Activated CD8-positive, alpha-beta T cell treated with anti-CD3 and anti-CD28 coated beads for 36 hours (primary cell): ENCODE results near the gene DGKZ. TPM values are rescaled to one million over a fixed set of nuclear protein-coding genes. Genes with fewer than 3 reads are reported as not detected.
A peak's percentile ranks its signal among the peaks of the same experiment; 100 is the strongest.

Experiments used
- ATAC-seq: fragments of 200-7000 bp; cut with Tn5 transposase; one replicate; pipeline ENCODE4 v1.10.0; 2021; ENCODE audit warnings: mild to moderate bottlenecking, moderate library complexity
- CTCF ChIA-PET: fragments of 350-600 bp; sonication (Branson Sonifier 250); formaldehyde crosslinking; loops from one replicate; lab custom pipeline; 2021; ENCODE audit warnings: antibody characterized with exemption; lab: Charles Lee
- POLR2A ChIA-PET: fragments of 350-600 bp; sonication (Branson Sonifier 250); formaldehyde crosslinking; loops from one replicate; lab custom pipeline; 2021; ENCODE audit warnings: antibody characterized with exemption; lab: Charles Lee
- DNase-seq: peaks from one replicate; pipeline ENCODE4 v3.0.0-alpha.2; 2020
- H3K27ac Mint-ChIP-seq: one replicate; pipeline ENCODE4 v1.8.0; 2021; ENCODE audit warnings: mild to moderate bottlenecking, mixed read lengths
- H3K27me3 Mint-ChIP-seq: one replicate; pipeline ENCODE4 v1.8.0; 2021; ENCODE audit warnings: mixed read lengths
- H3K36me3 Mint-ChIP-seq: one replicate; pipeline ENCODE4 v1.8.0; 2021; ENCODE audit warnings: low read depth, mixed read lengths
- H3K4me1 Mint-ChIP-seq: one replicate; pipeline ENCODE4 v1.8.0; 2021; ENCODE audit warnings: low read depth, mixed read lengths
- H3K4me3 Mint-ChIP-seq: one replicate; pipeline ENCODE4 v1.8.0; 2021; ENCODE audit warnings: mild to moderate bottlenecking, moderate library complexity, mixed read lengths
- H3K9me3 Mint-ChIP-seq: one replicate; pipeline ENCODE4 v1.8.0; 2021; ENCODE audit warnings: mixed read lengths
- CTCF ChIP-seq: fragments of 200-600 bp; IDR thresholded peaks from one replicate; pipeline ENCODE4 v1.8.0; 2022; ENCODE audit warnings: antibody characterized with exemption, mild to moderate bottlenecking
- intact Hi-C: fragments of 100-400 bp; cut with micrococcal nuclease; formaldehyde crosslinking; loops from one replicate; pipeline ENCODE4 v1.10.0; 2022
- total RNA-seq, 2 experiments: library from RNA; stranded (reverse); gene quantifications; one replicate each; pipeline ENCODE4 v1.2.3, GENCODE V29; 2021

DGKZ gene
- total RNA-seq, 2 experiments from 2014 or later, result 94.4 to 94.9 TPM

GRCh38 chr11:46330563-46331281, 16.5 kb upstream of the DGKZ start:
- H3K9me3 Mint-ChIP-seq, result no peaks in the 10 kb centered on the region
- intact Hi-C loops, result no loop called here
- ATAC-seq, result no peak
- peak overlapping the region; percentile 41 for H3K27ac Mint-ChIP-seq
- DNase-seq, result no peak
- no peaks in the 10 kb centered on the region for H3K27me3 Mint-ChIP-seq
- ChIA-PET CTCF (interaction anchor here (0.7 to 6.1 kb wide), 16 partner anchors 8 to 91 kb away, joined by 3 to 71 read pairs (median 6); partner anchors contain the start of genes CREB3L1 and DGKZ), POLR2A (interaction anchor here (1.1 to 4.3 kb wide), 5 partner anchors 12 to 88 kb away, joined by 3 to 24 read pairs (median 7); partner anchors contain the start of gene DGKZ)
- H3K4me3 Mint-ChIP-seq, result peak overlapping the region; percentile 10
- H3K36me3 Mint-ChIP-seq, result no peaks in the 10 kb centered on the region
- no peak for TF ChIP-seq CTCF
- H3K4me1 Mint-ChIP-seq, result peaks cover 41% of the 10 kb centered on the region

GRCh38 chr11:46331282-46331984, 15.8 kb upstream of the DGKZ start:
- H3K27ac Mint-ChIP-seq, result peak overlapping the region; percentile 50
- H3K9me3 Mint-ChIP-seq, result no peaks in the 10 kb centered on the region
- peak; percentile 65 for DNase-seq
- no peak for TF ChIP-seq CTCF
- H3K4me1 Mint-ChIP-seq, result peaks cover 41% of the 10 kb centered on the region
- H3K27me3 Mint-ChIP-seq, result no peaks in the 10 kb centered on the region
- intact Hi-C loops, result no loop called here
- ChIA-PET CTCF (interaction anchor here (0.9 to 6.1 kb wide), 17 partner anchors 8 to 92 kb away, joined by 3 to 71 read pairs (median 6); partner anchors contain the start of genes CREB3L1 and DGKZ), POLR2A (interaction anchor here (0.7 to 4.3 kb wide), 5 partner anchors 9 to 88 kb away, joined by 3 to 24 read pairs (median 7); partner anchors contain the start of gene DGKZ)
- peak overlapping the region; percentile 43 for H3K4me3 Mint-ChIP-seq
- H3K36me3 Mint-ChIP-seq, result no peaks in the 10 kb centered on the region
- ATAC-seq, result peak; percentile 82

- POLR2A ChIA-PET, result interaction anchor here (0.7 to 4.3 kb wide), 5 partner anchors 9 to 883 kb away, joined by 3 to 24 read pairs (median 3); partner anchors contain the start of gene DGKZ
- H3K36me3 Mint-ChIP-seq, result no peaks in the 10 kb centered on the region
- H3K27ac Mint-ChIP-seq, result peak overlapping the region; percentile 50
- H3K9me3 Mint-ChIP-seq, result no peaks in the 10 kb centered on the region
- intact Hi-C loops, result no loop called here
- TF ChIP-seq CTCF, result no peak
- H3K27me3 Mint-ChIP-seq, result no peaks in the 10 kb centered on the region
- DNase-seq (no peak), ATAC-seq (no peak)
- CTCF ChIA-PET, result interaction anchor here (1.0 to 6.1 kb wide), 8 partner anchors 14 to 93 kb away, joined by 3 to 71 read pairs (median 8); partner anchors contain the start of gene DGKZ
- peak overlapping the region; percentile 43 for H3K4me3 Mint-ChIP-seq
- H3K4me1 Mint-ChIP-seq, result peaks cover 41% of the 10 kb centered on the region
These were observed 15.1 kb upstream of the DGKZ start for GRCh38 chr11:46332093-46332567.

- DNase-seq, result peak; percentile 71
- no peak for TF ChIP-seq CTCF
- CTCF ChIA-PET, result interaction anchor here (0.8 to 6.1 kb wide), 10 partner anchors 13 to 94 kb away, joined by 3 to 71 read pairs (median 7); partner anchors contain the start of gene DGKZ
- Mint-ChIP-seq H3K4me3 (peak overlapping the region; percentile 67), H3K9me3 (no peaks in the 10 kb centered on the region), H3K27me3 (no peaks in the 10 kb centered on the region), H3K36me3 (no peaks in the 10 kb centered on the region), H3K4me1 (peaks cover 45% of the 10 kb centered on the region), H3K27ac (peak overlapping the region; percentile 16)
- intact Hi-C loops, result no loop called here
- POLR2A ChIA-PET, result interaction anchor here (0.7 to 4.3 kb wide), 7 partner anchors 8 to 883 kb away, joined by 3 to 24 read pairs (median 3); partner anchors contain the start of gene DGKZ
- peak; percentile 31 for ATAC-seq
These were observed 14.5 kb upstream of the DGKZ start for GRCh38 chr11:46332568-46333393.
